Stimulated activated CD4-positive, alpha-beta T cell treated with anti-CD3 and anti-CD28 coated beads, Interleukin-1b, Interleukin-23, amount 100 ng/mL, for 1 hour (primary cell): ENCODE data around the gene CYP27C1.
"Not testable (repeated sequence)": the region's sequence is repeated elsewhere in the genome, so short reads cannot be mapped to it uniquely, and the experiment has no call there.

Source experiments
- DNase-seq, 2 donors: peaks; one replicate each; pipeline ENCODE4 v3.0.0-alpha.2; 2020; ENCODE audit warnings: low read depth in 2 of 2

The CYP27C1 gene

DNA sequence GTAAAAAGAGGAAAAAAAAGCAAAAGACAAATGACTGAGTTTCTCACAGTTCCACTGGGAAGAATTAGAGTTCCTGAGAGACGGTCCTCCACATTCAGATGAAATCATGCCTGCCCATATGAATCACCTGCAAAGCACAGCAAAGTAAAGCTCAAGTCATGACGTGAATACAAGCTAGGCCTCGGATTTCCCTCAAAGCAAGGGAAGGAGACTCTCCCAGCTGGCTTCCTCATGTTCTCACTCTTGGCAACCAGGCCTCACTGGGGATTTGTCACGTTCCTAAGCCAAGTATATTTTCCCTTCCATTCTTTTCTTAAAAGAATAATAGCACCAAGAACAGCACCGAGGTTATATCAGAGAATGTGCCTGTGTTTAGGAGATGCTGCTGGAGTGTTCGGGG is 47.0 kb downstream of the CYP27C1 start:
- no peak for DNase-seq

DNA sequence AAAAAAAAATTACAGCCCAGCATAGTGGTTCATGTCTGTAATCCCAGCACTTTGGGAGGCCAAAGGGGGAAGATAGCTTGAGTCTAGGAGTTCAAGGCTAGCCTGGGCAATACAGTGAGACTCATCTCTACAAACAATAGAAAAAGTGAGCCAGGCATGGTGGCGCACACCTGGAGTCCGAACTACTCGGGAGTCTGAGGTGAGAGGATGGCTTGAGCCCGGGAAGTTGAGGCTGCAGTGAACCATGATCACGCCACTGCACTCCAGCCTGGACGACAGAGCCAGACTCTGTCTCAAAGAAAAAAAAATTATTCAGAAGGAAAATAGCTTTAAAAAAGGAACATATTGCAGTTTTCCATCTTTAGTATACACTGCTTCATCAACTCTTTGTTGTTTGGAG is 47.8 kb downstream of the CYP27C1 start:
- no peak for DNase-seq

DNA sequence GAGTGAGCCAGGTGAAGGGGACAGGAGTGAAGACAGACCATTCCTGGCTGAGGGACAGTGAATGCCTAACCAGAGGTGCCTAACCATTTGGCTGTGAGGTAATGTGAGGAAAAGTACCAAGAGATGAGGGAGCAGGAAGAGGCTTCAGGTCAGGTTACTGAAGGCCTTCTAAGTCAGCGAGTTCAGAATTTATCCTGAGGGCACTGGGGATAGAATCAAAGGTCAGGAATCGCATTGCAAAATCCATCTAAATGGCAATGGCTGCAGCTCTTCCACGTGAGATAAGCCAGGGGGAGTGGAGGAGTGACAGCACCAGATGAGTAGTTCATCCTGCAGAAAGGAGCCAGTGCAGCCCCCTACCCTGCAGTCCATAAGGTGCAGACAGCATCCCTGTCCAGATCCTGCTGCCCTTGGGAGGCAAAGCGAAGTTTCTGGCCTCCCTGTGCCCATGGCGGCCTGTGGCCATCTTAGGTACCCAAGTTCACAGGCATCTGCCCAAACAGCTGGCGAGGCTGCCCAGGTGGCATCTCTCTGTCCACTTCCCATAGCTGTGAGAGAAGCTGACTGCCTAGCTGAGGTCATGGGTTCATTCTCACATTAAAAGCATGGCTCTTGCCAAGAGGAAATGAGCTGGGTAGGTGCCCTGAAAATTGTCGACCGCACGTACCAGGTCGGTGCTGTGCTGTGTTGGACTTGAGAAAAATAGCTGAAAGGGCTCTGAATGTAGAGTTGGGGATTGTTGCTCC is 49.5 kb downstream of the CYP27C1 start:
- no peak for DNase-seq

DNA sequence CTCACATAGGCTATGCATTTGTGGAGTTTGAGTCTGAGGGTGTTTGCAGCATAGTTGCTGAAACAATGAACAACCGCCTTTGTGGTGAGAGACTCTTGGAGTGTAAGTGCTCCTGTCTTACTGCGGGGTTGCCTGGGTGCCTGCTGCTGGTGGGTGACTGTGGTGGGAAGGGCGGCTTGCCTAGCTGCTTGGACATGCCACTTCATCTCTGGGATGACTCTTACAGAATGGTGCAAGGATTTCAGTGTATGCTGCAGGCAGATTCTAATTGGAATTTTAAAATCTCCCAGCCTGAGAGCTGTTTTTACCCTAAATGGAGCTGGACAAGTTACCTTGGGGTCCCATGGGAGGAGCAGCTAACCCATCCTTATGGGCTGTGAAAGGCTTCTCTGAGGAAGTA is 50.1 kb downstream of the CYP27C1 start:
- no peak for DNase-seq

DNA sequence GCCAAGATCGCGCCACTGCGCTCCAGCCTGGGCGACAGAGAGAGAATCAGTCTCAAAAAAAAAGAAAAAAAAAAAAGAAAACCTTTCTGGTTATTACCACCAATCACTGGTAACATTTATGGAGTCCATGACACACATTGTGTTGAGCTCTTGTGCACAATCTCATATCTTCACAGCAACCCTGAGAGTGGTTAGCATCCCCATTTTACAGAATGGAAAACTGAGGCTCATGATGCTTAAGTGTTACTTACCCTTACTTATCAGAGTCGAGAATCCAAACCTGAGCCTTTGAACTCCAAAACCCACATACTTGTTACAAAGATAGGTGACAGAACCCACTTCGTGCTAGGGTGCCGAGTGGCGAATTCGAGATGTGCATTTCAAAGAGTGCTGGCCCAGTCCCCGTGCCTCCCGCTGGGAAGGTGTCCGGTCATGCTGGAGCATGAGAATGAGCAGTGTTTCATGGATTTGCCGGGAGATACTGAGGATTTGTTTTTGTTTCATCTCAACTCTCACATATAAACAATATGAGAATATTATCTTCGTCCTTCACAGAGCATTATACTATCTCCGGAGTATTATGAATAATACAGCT is 50.9 kb downstream of the CYP27C1 start:
- no peak for DNase-seq

DNA sequence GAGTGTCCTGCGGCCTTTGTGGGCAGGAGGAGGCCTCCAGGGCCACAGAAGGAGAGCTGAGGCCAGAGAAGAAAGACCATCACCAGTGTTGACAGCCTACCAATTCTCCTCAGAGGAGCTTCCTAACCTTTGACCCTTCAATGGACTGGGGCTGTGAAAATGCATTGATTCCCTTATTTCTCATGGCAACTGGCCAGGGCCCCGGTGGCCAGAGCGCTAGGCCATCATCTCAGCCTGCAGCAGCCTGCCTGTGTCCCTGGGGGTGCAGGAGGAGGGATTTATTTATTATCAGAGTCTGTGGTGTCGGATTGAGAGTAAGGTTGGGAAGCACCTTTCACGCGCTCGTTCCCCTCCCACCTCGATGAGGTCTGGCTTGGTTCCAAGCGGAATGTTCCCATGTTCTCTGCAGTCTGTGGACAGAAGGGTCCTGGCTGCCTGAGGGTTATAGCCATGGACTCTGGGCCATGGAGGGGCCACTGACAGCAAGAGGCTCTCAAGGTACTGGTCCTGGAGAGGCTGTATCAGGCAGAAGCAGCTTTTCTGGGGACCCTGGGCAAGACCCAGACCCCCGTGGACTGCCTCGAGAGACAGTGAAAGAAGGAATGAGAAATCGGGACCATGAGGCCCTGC is 53.8 kb downstream of the CYP27C1 start:
- no peak for DNase-seq

DNA sequence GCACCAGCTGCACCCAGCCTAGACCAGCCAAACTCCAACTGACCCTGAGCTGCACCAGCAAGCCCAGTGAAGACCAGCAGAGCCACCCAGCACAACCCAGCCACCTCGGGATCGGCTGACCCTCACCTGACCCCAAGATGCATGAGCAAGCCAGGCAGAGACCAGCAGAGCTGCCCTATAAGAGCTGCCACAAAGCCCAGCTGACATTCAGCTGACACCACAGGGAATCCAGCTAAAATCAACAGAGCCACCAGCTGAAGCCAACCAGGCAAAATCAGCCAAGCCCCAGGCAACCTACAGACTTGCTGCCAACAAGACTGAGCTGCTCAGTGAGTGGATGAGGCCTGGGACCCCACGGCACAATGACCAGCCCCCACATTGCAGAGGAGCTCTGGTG is 54.6 kb downstream of the CYP27C1 start:
- DNase-seq, result no peak

DNA sequence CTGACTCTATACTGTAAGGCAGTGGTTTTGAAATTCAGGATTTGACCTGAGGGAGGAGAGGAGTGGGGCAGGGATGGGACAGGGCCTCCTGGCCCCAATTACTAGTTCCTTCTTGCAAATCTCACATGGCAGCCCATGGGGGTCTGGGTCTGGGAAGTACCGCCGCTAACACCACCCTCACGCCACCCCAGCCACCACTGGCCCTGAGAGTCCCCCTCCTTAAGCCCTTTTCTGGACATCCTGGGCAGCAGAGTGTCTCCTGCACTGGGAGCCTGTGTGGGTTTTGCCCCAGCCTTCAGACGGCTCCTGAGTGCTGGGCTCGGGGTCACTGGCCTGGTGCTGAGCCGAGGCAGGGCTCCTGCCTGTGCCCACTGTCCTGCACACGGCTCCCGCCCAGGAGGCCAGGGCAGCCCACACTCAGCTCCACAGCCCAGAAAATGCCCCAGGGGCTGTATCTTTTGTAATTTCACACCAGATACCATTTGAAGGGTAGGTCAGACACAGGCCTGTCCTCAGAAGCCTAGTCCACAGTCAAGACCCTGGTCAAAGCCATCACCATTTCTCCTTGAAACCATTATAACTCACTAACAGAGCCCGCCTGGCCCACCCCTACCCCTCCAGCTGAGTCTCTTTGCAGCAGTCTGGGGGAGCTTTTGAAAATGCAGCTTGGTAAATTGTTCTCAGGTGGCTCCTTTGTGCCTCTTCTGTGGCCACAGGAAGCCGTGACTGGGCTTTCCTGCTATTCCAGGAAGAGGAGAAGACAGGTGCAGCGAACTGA is 55.1 kb downstream of the CYP27C1 start:
- DNase-seq, result no peak

DNA sequence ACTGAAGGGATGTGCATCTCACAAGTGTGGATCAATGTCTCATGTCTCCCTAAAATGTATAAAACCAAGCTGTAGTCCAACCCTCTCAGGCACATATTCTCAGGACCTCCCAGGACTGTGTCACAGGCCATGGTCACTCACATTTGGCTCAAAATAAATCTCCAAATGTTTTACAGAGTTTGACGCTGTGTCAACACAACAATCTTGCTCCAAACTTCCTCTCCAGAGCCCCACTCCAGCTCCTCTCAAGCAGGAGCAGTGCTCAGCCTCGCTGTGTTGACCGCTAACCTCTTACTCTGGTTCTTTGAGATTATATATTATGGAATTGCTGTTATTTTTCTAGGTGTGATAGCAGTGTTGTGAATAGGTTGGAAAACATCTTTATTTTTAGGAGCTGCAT is 56.2 kb downstream of the CYP27C1 start:
- no peak for DNase-seq

DNA sequence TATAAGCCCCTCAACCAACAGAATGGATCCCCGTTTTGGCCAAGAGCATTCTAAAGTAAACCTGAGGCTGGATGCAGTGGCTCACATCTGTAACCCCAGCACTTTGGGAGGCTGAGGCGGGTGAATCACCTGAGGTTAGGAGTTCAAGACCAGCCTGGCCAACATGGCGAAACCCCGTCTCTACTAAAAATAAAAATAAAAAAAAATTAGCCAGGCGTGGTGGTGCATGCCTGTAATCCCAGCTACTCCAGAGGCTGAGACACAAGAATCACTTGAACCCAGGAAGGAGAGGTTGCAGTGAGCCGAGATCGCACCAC is 57.1 kb downstream of the CYP27C1 start:
- DNase-seq, result not testable (repeated sequence)

DNA sequence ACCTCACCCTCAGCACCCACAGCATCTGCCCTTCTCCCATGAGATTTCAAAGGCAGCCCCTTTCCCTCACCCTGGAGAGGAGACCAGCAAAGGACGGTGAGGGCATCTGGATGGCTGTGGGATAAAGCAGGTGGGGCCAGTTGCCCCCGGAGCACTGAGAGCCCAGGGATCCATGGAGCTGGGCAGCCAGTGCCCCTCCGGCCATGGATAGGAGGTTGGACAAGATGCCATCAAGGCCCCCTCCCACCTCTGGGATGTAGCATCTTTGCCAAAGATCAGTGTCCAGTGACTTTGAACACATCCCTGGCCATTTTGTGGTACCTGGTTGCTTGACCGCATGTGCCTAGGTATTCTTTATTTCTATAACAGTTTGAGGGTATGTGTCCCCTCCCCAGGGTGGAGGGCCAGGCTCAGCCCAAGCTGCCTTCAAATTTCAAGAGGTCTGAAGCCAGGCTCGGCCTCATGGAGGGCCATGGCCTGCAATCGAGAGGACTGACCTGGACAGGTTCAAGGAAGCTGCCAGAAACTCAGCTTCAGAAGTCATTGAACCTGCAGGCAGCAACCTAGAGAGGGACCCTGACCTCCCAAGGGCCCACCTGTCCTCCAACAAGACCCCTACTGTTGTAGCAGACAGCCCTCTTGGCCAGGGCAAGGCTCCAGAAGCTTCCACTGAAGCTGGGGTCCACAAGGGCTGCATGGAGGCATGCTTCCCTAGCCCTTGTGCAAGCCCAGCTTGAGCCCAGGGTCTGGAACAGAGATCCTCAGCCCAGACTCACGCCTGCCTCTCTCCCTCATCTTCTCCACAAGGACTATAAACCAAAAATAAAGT is 57.6 kb downstream of the CYP27C1 start:
- DNase-seq, result no peak

DNA sequence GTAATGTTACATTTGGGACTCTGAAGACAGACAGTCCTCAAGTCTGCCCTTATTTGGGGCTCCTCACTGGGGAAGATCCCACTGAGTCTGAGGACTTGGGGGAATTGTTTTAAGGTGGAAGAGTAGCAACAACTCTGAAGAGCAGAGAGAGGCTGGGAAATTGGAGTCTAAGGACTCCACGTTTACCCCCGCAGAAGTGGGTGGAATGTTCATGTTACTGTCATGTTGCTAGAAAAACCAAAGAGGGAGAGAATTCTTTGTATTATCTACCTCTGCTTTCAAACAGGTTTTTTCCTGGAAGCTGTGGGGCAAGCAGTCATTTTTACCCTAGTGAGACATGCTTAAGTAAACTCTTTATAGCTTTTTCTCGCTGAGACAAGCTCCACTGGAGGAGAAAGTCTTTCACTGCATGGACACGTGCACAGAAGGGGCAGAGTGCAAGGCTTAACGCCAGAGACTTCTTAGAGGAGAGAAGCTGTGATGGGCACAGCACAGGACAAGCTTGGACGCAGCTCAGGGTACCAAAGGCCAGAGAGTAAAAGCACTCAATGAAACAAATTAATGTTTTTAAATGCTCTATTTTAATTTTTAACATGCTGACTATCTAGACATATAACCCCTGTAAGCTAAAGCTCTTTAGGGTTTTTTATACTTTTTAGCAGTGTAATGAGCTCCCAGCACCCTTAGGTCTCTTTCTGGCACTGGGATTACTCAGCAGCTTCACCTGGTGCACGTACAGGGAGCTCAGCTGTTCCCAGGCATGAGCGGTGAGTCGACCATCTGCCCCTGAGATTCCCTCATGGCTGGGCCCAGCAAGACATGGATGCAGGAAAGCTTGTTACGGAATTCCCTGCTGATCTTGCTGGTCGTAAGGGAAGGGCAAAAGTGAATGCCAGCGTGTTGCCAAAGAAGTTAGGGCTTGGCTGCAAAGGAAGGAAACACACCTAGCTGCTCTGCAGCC is 58.6 kb downstream of the CYP27C1 start:
- DNase-seq, result no peak

DNA sequence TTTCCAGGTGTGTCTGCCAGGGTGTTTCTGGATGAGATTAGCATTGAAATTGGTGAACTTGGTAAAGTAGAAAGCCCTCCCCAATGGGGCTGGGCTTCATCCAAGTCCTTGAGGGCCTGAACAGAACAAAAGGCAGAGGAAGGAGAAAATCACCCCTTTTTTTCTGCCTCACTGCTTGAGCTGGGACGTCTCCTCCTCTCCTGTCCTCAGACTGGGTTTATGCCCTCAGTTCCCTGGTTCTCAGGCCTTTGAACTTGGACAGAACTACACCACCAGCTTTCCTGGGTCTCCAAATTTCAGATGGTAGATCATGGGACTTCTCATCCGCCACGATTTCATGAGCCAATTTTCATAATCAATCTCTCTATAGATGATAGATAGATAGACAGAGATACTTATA is 59.4 kb downstream of the CYP27C1 start:
- DNase-seq, result no peak

DNA sequence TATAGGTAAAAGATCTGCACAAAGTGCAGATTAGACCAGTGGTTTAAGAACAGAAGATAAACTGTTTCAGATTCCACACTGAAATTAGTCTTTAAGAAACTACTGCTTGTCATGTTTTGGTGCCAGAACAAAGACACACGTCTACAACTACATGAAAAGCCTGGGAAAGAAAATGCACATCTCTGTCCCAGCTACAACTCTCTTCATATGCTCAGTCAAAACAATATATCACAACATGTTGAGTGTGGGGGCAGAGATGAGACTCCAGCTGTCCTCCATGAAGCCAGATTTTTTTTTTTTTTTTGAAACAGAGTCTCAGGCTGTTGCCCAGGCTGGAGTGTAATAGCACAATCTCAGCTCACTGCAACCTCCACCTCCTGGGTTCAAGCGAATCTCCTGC is 60.6 kb downstream of the CYP27C1 start:
- no peak for DNase-seq

DNA sequence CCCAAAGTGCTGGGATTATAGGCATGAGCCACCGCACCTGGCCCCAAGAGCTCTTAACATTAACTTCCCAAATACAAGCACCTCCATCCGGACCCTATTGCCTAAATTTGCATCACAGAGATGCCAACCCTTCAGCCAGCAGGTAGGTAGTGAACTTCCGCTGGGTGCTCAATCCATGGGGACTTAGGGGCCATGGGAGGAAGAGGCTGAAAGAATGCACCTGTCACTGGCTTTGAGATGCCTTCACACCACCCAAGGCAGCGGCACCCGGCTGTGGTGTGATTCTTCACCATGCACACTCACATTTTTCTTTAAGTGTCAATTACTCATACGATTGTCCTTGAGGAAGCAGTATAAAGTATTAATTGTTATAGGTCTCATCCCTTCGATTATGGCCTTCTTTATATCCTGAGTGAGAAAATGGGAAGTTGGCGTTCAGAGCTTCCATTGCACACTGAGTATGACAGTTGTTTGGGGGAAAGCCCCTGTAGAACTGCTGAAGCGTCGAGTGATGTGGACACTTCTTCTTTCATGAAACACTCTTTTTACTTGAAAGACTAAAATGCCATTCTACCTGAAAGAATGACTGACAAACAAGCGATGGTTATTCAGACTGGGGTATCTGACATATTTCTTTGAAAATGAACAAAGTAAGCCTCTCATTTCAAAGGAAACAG is 61.3 kb downstream of the CYP27C1 start:
- no peak for DNase-seq

DNA sequence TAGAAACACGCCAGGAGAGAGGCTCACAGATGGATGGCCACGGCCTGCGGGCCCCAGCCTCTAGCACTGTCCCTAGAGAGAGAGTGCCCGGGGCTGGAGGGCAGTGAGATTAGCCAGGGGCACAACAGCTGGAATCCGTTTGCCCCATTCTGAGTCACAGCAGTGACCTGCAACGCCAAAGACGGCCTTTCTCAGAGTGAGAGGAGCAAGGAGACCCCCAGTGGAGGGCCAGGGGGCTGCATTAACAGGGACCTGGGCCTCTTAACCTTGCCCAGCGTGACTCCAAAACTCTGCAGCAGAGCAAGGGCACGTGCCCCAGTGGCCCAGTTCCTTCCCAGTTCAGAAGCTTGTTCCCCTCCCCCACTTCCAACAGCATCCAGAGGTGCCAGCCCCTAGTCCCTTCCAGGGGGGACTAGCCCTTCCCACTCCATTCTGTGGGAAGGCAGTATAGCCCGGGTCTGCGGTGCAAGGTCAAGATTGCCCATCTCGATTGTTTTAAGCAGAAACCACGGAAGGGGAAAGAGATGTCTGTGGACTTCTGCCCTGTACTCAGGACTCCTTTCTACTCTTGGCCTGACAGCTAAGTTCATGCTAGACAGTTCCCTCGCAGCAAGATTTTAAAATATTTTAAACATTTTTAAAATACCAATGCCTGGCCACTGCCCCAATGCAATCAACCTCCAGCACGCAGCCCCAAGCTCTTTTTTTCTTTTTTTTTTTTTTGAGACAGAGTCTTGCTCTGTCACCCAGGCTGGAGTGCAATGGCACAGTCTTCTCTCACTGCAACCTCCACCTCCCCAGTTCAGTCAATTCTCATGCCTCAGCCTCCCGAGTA is 62.2 kb downstream of the CYP27C1 start:
- no peak for DNase-seq

DNA sequence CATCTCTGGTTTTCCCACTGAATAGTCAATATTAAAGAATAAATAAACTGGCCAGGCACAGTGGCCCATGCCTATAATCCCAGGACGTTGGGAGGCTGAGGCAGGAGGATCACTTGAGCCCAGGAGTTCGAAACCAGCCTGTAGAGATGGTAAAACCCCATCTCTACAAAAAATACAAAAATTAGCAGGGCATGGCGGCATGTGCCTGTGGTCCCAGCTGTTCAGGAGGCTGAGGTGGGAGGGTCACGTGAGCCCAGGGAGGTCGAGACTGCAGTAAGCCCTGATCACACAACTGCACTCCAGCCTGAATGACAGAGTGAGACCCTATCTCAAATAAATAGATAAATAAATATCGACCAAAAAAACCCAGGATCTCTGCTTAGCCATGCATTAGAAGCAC is 63.0 kb downstream of the CYP27C1 start:
- no peak for DNase-seq

DNA sequence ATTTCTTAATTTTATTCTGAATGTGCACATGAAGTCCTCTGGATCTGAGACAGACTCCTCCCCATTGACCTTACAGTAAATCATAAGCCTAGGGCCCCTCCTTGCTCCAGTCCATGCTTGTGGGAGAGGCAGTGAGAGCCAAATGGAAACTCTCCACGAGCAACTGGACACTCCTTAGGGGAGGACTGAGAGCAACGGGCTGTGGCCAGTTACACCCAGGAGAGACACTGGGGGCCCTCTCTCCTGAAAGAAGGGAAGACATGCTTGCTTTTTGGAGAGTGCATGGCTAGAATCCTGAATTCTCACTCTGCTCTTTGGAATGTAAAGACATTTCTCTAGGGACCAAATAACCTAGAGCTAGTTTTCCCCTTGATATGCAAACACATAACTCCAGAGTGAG is 64.2 kb downstream of the CYP27C1 start:
- DNase-seq, result no peak

DNA sequence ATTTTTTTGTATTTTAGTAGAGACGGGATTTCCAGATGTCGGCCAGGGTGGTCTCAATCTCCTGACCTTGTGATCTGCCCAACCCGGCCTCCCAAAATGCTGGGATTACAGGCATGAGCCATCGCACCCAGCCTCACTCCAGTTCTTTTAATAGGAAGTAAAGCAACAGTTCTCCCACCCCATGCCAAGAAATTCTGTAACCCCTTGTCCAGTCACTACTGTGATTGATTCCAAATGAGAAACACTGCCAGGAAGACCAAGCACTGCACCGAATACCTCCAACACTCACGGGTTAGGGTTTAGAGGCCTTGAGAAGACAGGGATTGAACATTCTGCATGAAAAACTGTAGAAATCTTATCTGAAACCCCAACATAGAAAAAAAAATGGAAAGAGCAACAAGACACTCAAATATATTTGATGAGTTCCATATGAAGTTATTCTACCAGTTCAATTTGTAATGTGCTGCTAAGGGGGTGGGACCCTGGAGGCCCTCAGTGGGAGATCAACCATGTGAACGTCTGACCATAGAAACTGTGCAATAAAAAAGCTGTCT is 65.0 kb downstream of the CYP27C1 start:
- DNase-seq, result no peak
